Measurements from ENCODE around the gene NTSR2. TPM values are rescaled to one million over a fixed set of nuclear protein-coding genes. Genes with fewer than 3 reads are reported as not detected.

Gene NTSR2
- total RNA-seq, 1 experiment from 2014 or later, result not detected

DNA sequence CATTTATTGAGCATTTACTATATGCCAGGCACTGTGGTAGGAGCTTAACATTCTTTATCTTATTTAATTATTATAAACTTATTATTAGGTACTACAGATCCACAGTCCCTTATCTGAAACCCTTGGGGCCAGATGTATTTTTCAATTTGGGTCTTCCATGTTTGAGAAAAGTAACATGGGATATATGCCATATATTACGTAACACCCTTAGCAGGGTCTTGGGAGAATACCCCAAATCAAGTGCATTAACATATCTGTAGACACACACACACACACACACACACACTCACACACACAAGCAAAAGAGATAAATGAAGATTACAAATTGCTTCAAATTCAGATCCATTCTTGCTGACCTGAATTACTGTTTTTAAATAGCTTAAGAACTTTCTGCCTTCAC, 13.7 kb downstream of the NTSR2 start:
- Histone ChIP-seq H3K9me2 (replicated peaks; ENCODE audit: low read length) (no peaks in the 10 kb centered on the region), H3K27me3 (ENCODE audit: low read length) (no peaks in the 10 kb centered on the region), H3K36me3 (ENCODE audit: low read depth, low read length) (no peaks in the 10 kb centered on the region), H3K4me1 (ENCODE audit: insufficient read depth, low read length) (peaks cover 31% of the 10 kb centered on the region), H3K4me2 (ENCODE audit: low read length) (peak overlapping the region; percentile 74), H3K4me3 (ENCODE audit: low read length) (no peak overlapping the region), H3K79me2 (ENCODE audit: low read length) (no peaks in the 10 kb centered on the region), H3K9me3 (ENCODE audit: low read length) (no peaks in the 10 kb centered on the region), H3K27ac (ENCODE audit: low read length) (no peak overlapping the region), H3K9ac (ENCODE audit: low read length) (no peak overlapping the region), H3F3A (ENCODE audit: low read length, unreplicated experiment) (no peaks in the 10 kb centered on the region), H4K20me1 (ENCODE audit: low read length) (no peaks in the 10 kb centered on the region), H2AFZ (ENCODE audit: low read length) (peak overlapping the region; percentile 43; the same call in 1 of the 2 replicates)
- CTCF ChIA-PET, result no interaction called here
- no peak for ATAC-seq
- BruUV-seq (replicated peaks), result no TSS peak
- POLR2A ChIA-PET (ENCODE audit: unreplicated experiment), result interaction anchor here (0.5 kb wide), 1 partner anchor 119 kb away, joined by 3 read pairs; no protein-coding TSS in a partner anchor
- no peak for TF ChIP-seq EZH2 (IDR thresholded peaks at IDR 0.05; ENCODE audit: low read length, unreplicated experiment)
- TF ChIP-seq EZH2phosphoT487 (IDR thresholded peaks at IDR 0.05; ENCODE audit: borderline replicate concordance, low read length), result no peak
- TF ChIP-seq, protein P1, sequence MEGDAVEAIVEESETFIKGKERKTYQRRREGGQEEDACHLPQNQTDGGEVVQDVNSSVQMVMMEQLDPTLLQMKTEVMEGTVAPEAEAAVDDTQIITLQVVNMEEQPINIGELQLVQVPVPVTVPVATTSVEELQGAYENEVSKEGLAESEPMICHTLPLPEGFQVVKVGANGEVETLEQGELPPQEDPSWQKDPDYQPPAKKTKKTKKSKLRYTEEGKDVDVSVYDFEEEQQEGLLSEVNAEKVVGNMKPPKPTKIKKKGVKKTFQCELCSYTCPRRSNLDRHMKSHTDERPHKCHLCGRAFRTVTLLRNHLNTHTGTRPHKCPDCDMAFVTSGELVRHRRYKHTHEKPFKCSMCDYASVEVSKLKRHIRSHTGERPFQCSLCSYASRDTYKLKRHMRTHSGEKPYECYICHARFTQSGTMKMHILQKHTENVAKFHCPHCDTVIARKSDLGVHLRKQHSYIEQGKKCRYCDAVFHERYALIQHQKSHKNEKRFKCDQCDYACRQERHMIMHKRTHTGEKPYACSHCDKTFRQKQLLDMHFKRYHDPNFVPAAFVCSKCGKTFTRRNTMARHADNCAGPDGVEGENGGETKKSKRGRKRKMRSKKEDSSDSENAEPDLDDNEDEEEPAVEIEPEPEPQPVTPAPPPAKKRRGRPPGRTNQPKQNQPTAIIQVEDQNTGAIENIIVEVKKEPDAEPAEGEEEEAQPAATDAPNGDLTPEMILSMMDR (conservative IDR thresholded peaks at IDR 0.05; ENCODE audit: low read depth, low read length), result no peak
- intact Hi-C loops (cut with micrococcal nuclease), result no loop called here
- no peak for DNase-seq

DNA sequence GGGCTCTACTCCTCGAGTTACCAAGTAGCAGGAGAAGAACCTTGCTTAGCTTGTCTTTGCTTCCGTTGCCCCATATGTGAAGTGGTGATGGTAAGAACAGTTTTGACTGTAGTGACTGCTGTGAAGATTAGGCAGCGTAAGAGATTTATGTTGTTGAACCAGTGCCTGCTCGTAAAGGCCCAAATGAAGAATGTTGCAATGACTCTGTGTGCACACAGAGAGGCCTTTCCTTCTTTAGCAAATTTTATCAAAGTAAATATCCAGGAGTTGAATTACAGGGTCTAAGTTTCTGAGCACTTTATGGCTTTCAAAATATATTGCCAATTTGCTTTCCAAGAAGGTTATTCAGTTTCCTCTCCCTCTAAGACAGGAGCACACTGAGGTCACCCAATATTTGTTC, 14.5 kb downstream of the NTSR2 start:
- Histone ChIP-seq H3K4me2 (ENCODE audit: low read length) (no peak overlapping the region), H3K9me3 (ENCODE audit: low read length) (no peaks in the 10 kb centered on the region), H3K36me3 (ENCODE audit: low read depth, low read length) (no peaks in the 10 kb centered on the region), H3K9me2 (replicated peaks; ENCODE audit: low read length) (no peaks in the 10 kb centered on the region), H3K4me1 (ENCODE audit: insufficient read depth, low read length) (peaks cover 31% of the 10 kb centered on the region), H3K4me3 (ENCODE audit: low read length) (no peak overlapping the region), H3K27me3 (ENCODE audit: low read length) (no peaks in the 10 kb centered on the region), H3K27ac (ENCODE audit: low read length) (no peak overlapping the region), H4K20me1 (ENCODE audit: low read length) (no peaks in the 10 kb centered on the region), H3K79me2 (ENCODE audit: low read length) (no peaks in the 10 kb centered on the region), H2AFZ (ENCODE audit: low read length) (no peak overlapping the region), H3K9ac (ENCODE audit: low read length) (no peak overlapping the region), H3F3A (ENCODE audit: low read length, unreplicated experiment) (no peaks in the 10 kb centered on the region)
- peak; percentile 60 for DNase-seq
- TF ChIP-seq EZH2phosphoT487 (IDR thresholded peaks at IDR 0.05; ENCODE audit: borderline replicate concordance, low read length) (no peak), EZH2 (IDR thresholded peaks at IDR 0.05; ENCODE audit: low read length, unreplicated experiment) (no peak)
- TF ChIP-seq, protein P1 (conservative IDR thresholded peaks at IDR 0.05; ENCODE audit: low read depth, low read length), result no peak
- intact Hi-C loops (cut with micrococcal nuclease), result no loop called here
- BruUV-seq (replicated peaks), result no TSS peak
- peak; percentile 25 for ATAC-seq
- CTCF ChIA-PET, result no interaction called here
- POLR2A ChIA-PET (ENCODE audit: unreplicated experiment), result no interaction called here

- Histone ChIP-seq H3K36me3 (ENCODE audit: low read depth, low read length) (no peaks in the 10 kb centered on the region), H3K9me2 (replicated peaks; ENCODE audit: low read length) (no peaks in the 10 kb centered on the region), H2AFZ (ENCODE audit: low read length) (no peak overlapping the region), H3K4me2 (ENCODE audit: low read length) (no peak overlapping the region), H3K9me3 (ENCODE audit: low read length) (no peaks in the 10 kb centered on the region), H3K9ac (ENCODE audit: low read length) (no peak overlapping the region), H3K79me2 (ENCODE audit: low read length) (no peaks in the 10 kb centered on the region), H4K20me1 (ENCODE audit: low read length) (no peaks in the 10 kb centered on the region), H3K4me1 (ENCODE audit: insufficient read depth, low read length) (peaks cover 18% of the 10 kb centered on the region), H3K4me3 (ENCODE audit: low read length) (no peak overlapping the region), H3F3A (ENCODE audit: low read length, unreplicated experiment) (no peaks in the 10 kb centered on the region), H3K27ac (ENCODE audit: low read length) (peak overlapping the region; percentile 35), H3K27me3 (ENCODE audit: low read length) (no peaks in the 10 kb centered on the region)
- ATAC-seq, result no peak
- TF ChIP-seq EZH2 (IDR thresholded peaks at IDR 0.05; ENCODE audit: low read length, unreplicated experiment) (no peak), EZH2phosphoT487 (IDR thresholded peaks at IDR 0.05; ENCODE audit: borderline replicate concordance, low read length) (no peak)
- TF ChIP-seq, protein P1 (conservative IDR thresholded peaks at IDR 0.05; ENCODE audit: low read depth, low read length), result no peak
- ChIA-PET POLR2A (ENCODE audit: unreplicated experiment) (no interaction called here), CTCF (no interaction called here)
- intact Hi-C loops (cut with micrococcal nuclease), result no loop called here
- no TSS peak for BruUV-seq (replicated peaks)
- DNase-seq, result no peak
Observed at GRCh38 chr2:11652553-11652952, 17.4 kb downstream of the NTSR2 start.

All from PC-3 (cell line).